NB4 (cell line): Measurements from ENCODE around the gene M1AP.

ENCODE experiments used
- DNase-seq: peaks from one replicate; pipeline ENCODE4 v3.0.0; 2010; ENCODE audit warnings: low read depth
- H3K4me3 ChIP-seq: one replicate; pipeline ENCODE4 v1.5.1; 2011; ENCODE audit warnings: mild to moderate bottlenecking, low read depth, low read length, moderate library complexity
- CTCF ChIP-seq: IDR thresholded peaks from one replicate; pipeline ENCODE4 v1.5.1; 2012; ENCODE audit warnings: low read depth, low read length
- MAX ChIP-seq: IDR thresholded peaks from 2 replicates; pipeline ENCODE4 v1.6.1; 2011; ENCODE audit warnings: low read depth, low read length
- MYC ChIP-seq: IDR thresholded peaks from 2 replicates; pipeline ENCODE4 v1.6.1; 2011; ENCODE audit warnings: low read depth, low read length
- POLR2A ChIP-seq: IDR thresholded peaks from 2 replicates; pipeline ENCODE4 v1.6.1; 2011; ENCODE audit warnings: mild to moderate bottlenecking; ENCODE audit not compliant: insufficient read length; ENCODE audit errors: extremely low read depth

The M1AP gene

GRCh38 chr2:74556159-74556558 lies 92.0 kb downstream of the M1AP start:
- peak overlapping the region; percentile 96 for H3K4me3 ChIP-seq
- DNase-seq: no peak
- TF ChIP-seq MYC (no peak), POLR2A (no peak), MAX (no peak), CTCF (no peak)

- H3K4me3 ChIP-seq: peak overlapping the region; percentile 96
- DNase-seq: peak; percentile 60
Measured at GRCh38 chr2:74555610-74556103, 92.5 kb downstream of the M1AP start.

GRCh38 chr2:74554820-74555531 lies 93.2 kb downstream of the M1AP start:
- TF ChIP-seq MYC: no peak
- TF ChIP-seq MAX: no peak
- TF ChIP-seq POLR2A: peak; percentile 26
- no peak for TF ChIP-seq CTCF
- DNase-seq: peak; percentile 75
- peak overlapping the region; percentile 96 for H3K4me3 ChIP-seq

More at GRCh38 chr2:74555610-74556103, 92.5 kb downstream of the M1AP start:
- TF ChIP-seq CTCF: no peak
- TF ChIP-seq MAX: no peak
- TF ChIP-seq POLR2A: no peak
- no peak; the same call in 1 of the 2 replicates for TF ChIP-seq MYC

- no peak for TF ChIP-seq MAX
- no peak for TF ChIP-seq CTCF
- TF ChIP-seq MYC: no peak
- TF ChIP-seq POLR2A: peak; percentile 40
- DNase-seq: peak; percentile 86
- peak within 1 kb of the TSS; percentile 96 for H3K4me3 ChIP-seq
Measured at GRCh38 chr2:74553892-74554819, 94.0 kb downstream of the M1AP start, which contains the start of the genes DOK1 and LOXL3. TSS of gene DOK1 (plus strand) at chr2:74554720. CDS start at chr2:74554755, 35 bp downstream. TSS of gene LOXL3 (minus strand) at chr2:74553942. CDS start at chr2:74552634, 1,308 bp downstream.

- peak overlapping the region; percentile 8 for H3K4me3 ChIP-seq
- peak; percentile 52 for DNase-seq
- TF ChIP-seq MYC (no peak), POLR2A (no peak), MAX (no peak), CTCF (no peak)
Measured at GRCh38 chr2:74552914-74553811, 95.0 kb downstream of the M1AP start.
